ENCODE results near the gene HLA-A.

HLA-A gene

DNA sequence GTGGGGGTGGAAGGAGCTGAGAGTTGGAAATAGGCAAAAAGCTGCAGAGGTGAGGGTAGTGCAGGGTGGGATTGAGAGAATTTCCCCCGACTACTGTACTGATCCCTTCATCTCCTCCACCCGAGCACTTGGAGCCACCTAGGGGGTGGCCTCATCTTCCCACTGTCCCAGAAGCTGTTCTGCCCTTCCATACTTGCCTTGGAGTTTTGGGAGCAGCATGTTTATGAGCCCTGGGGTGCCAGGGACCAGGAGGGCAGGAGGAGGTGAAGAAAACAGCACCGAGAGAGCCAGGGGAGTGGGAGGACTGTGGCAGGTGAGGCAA, 34.0 kb upstream of the HLA-A start:
- H3K4me3 ChIP-seq (ENCODE audit: low read depth, low read length): no peak overlapping the region
- TF ChIP-seq, protein P1, sequence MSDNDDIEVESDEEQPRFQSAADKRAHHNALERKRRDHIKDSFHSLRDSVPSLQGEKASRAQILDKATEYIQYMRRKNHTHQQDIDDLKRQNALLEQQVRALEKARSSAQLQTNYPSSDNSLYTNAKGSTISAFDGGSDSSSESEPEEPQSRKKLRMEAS (IDR thresholded peaks at IDR 0.05; ENCODE audit: low read depth, low read length): no peak
- TF ChIP-seq, protein P2, sequence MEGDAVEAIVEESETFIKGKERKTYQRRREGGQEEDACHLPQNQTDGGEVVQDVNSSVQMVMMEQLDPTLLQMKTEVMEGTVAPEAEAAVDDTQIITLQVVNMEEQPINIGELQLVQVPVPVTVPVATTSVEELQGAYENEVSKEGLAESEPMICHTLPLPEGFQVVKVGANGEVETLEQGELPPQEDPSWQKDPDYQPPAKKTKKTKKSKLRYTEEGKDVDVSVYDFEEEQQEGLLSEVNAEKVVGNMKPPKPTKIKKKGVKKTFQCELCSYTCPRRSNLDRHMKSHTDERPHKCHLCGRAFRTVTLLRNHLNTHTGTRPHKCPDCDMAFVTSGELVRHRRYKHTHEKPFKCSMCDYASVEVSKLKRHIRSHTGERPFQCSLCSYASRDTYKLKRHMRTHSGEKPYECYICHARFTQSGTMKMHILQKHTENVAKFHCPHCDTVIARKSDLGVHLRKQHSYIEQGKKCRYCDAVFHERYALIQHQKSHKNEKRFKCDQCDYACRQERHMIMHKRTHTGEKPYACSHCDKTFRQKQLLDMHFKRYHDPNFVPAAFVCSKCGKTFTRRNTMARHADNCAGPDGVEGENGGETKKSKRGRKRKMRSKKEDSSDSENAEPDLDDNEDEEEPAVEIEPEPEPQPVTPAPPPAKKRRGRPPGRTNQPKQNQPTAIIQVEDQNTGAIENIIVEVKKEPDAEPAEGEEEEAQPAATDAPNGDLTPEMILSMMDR (IDR thresholded peaks at IDR 0.05; ENCODE audit: low read depth, low read length): no peak
- TF ChIP-seq MYC (IDR thresholded peaks at IDR 0.05; ENCODE audit: low read depth, low read length): no peak
- TF ChIP-seq POLR2A (IDR thresholded peaks at IDR 0.05; ENCODE audit: extremely low read depth, insufficient read length): no peak
- no peak for DNase-seq (ENCODE audit: low read depth)

DNA sequence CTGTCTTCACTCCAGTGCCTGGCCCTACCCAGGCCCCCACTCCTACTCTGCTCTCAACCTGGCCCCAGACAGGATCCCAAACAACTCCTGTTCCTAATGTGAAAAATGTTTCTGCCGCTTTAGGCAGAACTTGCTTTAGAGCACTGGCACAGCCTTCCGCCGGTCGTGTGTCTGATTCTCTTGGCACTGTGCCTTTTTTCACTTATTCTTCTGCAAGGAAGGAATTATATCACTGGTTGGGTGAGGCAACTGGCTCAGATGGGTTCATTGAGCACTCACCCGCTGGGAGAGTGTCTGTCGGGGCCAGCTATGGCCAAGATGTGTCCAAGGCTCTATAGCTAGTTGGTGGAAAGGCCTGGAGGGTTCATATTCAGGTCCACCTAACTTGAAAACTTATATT, 33.6 kb upstream of the HLA-A start:
- DNase-seq (ENCODE audit: low read depth): no peak

GRCh38 chr6:29909985-29910384, 32.3 kb upstream of the HLA-A start:
- no peak overlapping the region for H3K4me3 ChIP-seq (ENCODE audit: low read depth, low read length)
- no peak for DNase-seq (ENCODE audit: low read depth)
- TF ChIP-seq MYC (IDR thresholded peaks at IDR 0.05; ENCODE audit: low read depth, low read length): no peak
- TF ChIP-seq, protein P2 (IDR thresholded peaks at IDR 0.05; ENCODE audit: low read depth, low read length): no peak
- no peak for TF ChIP-seq POLR2A (IDR thresholded peaks at IDR 0.05; ENCODE audit: extremely low read depth, insufficient read length)
- TF ChIP-seq, protein P1 (IDR thresholded peaks at IDR 0.05; ENCODE audit: low read depth, low read length): no peak

More for the DNA sequence above, 33.6 kb upstream of the HLA-A start:
- TF ChIP-seq MYC (IDR thresholded peaks at IDR 0.05; ENCODE audit: low read depth, low read length) (no peak), POLR2A (IDR thresholded peaks at IDR 0.05; ENCODE audit: extremely low read depth, insufficient read length) (no peak)
- TF ChIP-seq, protein P1 (IDR thresholded peaks at IDR 0.05; ENCODE audit: low read depth, low read length): no peak
- TF ChIP-seq, protein P2 (IDR thresholded peaks at IDR 0.05; ENCODE audit: low read depth, low read length): no peak
- H3K4me3 ChIP-seq (ENCODE audit: low read depth, low read length): no peak overlapping the region

DNA sequence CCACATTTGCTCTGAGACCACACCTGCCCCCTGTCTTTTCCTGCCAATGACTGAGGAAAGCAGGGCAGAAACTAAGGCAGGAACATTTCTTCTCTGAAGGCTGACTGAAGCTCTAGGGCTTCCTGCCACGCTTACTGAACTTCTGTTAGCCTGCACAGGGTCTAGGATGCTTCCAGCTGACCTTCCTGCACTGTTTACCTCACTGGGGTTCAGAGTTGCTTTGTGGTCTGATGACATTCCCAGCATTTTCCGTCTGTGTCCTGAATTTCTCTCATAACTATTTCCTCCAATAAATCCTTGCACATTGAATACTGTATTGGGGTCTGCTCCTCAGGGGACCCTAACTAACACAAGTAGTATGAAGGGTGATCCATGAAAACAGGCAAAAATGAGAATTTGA, 29.5 kb upstream of the HLA-A start:
- no peak overlapping the region for H3K4me3 ChIP-seq (ENCODE audit: low read depth, low read length)
- no peak for TF ChIP-seq MYC (IDR thresholded peaks at IDR 0.05; ENCODE audit: low read depth, low read length)
- TF ChIP-seq, protein P2 (IDR thresholded peaks at IDR 0.05; ENCODE audit: low read depth, low read length): no peak
- TF ChIP-seq, protein P1 (IDR thresholded peaks at IDR 0.05; ENCODE audit: low read depth, low read length): no peak
- no peak for TF ChIP-seq POLR2A (IDR thresholded peaks at IDR 0.05; ENCODE audit: extremely low read depth, insufficient read length)
- no peak for DNase-seq (ENCODE audit: low read depth)

DNA sequence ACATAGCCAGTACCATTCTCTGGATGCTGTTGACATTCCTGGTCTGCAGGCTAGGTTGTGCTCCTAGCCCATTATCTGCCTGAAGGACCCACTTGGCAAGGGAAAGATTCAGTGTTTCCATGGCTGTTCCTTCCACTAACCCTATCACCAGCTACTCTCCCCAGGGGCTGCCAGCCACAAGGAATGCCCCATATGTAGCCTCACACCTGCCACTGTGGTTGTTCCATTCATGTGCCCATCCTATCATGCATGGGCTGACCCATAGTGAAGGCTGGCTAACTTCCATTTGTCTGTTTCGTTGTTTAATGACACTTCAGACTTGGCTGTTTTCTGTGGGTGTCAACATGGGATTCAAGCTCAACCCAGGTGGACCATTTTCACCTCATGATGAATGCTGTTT, 25.6 kb upstream of the HLA-A start:
- TF ChIP-seq, protein P2 (IDR thresholded peaks at IDR 0.05; ENCODE audit: low read depth, low read length): no peak
- TF ChIP-seq POLR2A (IDR thresholded peaks at IDR 0.05; ENCODE audit: extremely low read depth, insufficient read length) (no peak), MYC (IDR thresholded peaks at IDR 0.05; ENCODE audit: low read depth, low read length) (no peak)
- TF ChIP-seq, protein P1 (IDR thresholded peaks at IDR 0.05; ENCODE audit: low read depth, low read length): no peak
- no peak for DNase-seq (ENCODE audit: low read depth)
- H3K4me3 ChIP-seq (ENCODE audit: low read depth, low read length): no peak overlapping the region

- H3K4me3 ChIP-seq (ENCODE audit: low read depth, low read length): no peak overlapping the region
- DNase-seq (ENCODE audit: low read depth): peak; percentile 49
- TF ChIP-seq, protein P1 (IDR thresholded peaks at IDR 0.05; ENCODE audit: low read depth, low read length): no peak
- TF ChIP-seq, protein P2 (IDR thresholded peaks at IDR 0.05; ENCODE audit: low read depth, low read length): no peak
Measured at GRCh38 chr6:29917857-29918256, 24.5 kb upstream of the HLA-A start.
